Medulla oblongata (tissue), 1 donor: ENCODE data around the gene TSPAN31.
"Not testable (repeated sequence)": the region's sequence is repeated elsewhere in the genome, so short reads cannot be mapped to it uniquely, and the experiment has no call there.

ENCODE experiments used
- DNase-seq: peaks from one replicate; pipeline ENCODE4 v3.0.0-alpha.2; 2015; ENCODE audit errors: extremely low spot score

Gene TSPAN31, protein sequence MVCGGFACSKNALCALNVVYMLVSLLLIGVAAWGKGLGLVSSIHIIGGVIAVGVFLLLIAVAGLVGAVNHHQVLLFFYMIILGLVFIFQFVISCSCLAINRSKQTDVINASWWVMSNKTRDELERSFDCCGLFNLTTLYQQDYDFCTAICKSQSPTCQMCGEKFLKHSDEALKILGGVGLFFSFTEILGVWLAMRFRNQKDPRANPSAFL

GRCh38 chr12:57744777-57745484 lies at the start of gene TSPAN31:
TSS of gene TSPAN31 (plus strand) at chr12:57745039. CDS start at chr12:57745155, 116 bp downstream.
- DNase-seq, result peak; percentile 99

- DNase-seq, result no peak
Observed at GRCh38 chr12:57695770-57696432, 48.9 kb upstream of the TSPAN31 start.

DNA sequence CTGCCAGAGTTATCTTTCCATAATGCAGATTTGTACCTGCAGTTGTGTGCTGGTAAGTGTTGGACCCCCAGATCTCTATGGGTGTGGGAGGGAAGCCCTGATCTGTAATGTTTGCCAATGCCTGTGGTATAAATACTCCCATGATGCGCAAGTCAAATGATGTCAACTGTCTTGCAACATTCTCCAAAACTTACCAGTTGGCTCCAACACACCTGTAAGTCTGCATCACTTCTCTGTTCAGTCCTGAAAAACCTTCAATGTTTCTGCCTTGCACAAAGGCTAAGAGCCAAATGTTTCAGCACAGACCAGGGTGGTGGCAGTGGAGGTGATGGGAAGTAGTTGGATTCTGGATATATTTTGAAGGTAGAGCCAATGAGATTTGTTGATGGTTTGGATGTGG lies 47.8 kb upstream of the TSPAN31 start:
- DNase-seq, result no peak

GRCh38 chr12:57698414-57698813 lies 46.4 kb upstream of the TSPAN31 start:
- DNase-seq, result no peak

- DNase-seq, result no peak
Observed at GRCh38 chr12:57700317-57700716, 44.5 kb upstream of the TSPAN31 start.

DNA sequence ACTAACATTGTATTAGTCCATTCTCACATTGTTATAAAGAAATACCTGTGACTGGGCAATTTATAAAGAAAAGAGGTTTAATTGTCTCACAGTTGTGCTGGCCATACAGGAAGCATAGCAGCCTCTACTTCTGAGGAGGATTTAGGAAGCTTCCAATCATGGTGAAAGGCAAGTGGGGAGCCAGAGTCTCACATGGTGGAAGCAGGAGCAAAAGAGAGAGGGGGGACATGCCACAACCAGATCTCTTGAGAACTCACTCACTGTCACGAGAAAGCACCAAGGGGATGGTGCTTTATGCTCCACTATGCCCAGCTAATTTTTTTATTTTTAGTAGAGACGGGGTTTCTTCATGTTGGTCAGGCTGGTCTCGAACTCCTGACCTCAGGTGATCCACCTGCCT lies 37.6 kb upstream of the TSPAN31 start:
- DNase-seq, result no peak

- no peak for DNase-seq
Observed at GRCh38 chr12:57708296-57708695, 36.5 kb upstream of the TSPAN31 start.

GRCh38 chr12:57712701-57713100 lies 32.1 kb upstream of the TSPAN31 start:
- peak; percentile 22 for DNase-seq

- no peak for DNase-seq
Observed at GRCh38 chr12:57713209-57713608, 31.6 kb upstream of the TSPAN31 start.

DNA sequence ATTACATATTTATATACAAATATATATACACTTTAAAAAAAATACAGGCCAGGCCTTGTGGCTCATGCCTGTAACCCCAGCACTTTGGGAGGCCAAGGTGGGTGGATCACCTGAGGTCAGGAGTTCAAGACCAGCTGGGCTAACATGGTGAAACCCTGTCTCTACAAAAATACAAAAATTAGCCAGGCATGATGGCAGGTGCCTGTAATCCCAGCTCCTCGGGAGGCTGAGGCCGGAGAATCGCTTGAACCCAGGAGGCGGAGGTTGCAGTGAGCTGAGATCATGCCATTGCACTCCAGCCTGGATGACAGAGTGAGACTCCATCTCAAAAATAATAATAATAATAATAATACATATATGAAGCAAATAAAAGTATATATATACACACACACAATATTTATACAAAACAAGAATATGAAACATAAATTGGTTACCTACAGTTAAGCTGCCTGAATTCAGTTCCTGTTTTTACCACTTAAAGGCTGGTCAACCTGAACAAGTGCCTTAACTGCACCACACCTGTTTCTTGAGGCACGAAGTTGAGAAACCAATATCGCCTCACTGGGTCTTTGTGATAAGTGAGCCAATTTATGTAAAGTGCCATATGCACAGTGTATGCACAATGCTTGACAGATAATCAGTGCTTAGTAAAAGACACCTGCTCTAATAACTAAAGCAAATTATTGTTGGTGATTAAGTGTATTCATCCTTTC lies 29.6 kb upstream of the TSPAN31 start:
- DNase-seq, result not testable (repeated sequence)

DNA sequence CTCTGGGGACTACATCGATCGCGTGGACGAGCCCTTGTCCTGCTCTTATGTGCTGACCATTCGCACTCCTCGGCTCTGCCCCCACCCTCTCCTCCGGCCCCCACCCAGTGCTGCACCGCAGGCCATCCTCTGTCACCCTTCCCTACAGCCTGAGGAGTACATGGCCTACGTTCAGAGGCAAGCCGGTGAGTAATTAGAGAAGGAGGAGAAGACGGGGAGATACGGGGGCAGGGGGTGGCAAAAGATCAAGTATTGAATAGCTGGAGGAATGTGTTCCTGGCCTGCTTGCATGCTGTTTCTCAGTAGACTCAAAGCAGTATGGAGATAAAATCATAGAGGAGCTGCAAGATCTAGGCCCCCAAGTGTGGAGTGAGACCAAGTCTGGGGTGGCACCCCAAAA lies 29.1 kb upstream of the TSPAN31 start:
- no peak for DNase-seq

- no peak for DNase-seq
Observed at GRCh38 chr12:57716305-57716704, 28.5 kb upstream of the TSPAN31 start.

DNA sequence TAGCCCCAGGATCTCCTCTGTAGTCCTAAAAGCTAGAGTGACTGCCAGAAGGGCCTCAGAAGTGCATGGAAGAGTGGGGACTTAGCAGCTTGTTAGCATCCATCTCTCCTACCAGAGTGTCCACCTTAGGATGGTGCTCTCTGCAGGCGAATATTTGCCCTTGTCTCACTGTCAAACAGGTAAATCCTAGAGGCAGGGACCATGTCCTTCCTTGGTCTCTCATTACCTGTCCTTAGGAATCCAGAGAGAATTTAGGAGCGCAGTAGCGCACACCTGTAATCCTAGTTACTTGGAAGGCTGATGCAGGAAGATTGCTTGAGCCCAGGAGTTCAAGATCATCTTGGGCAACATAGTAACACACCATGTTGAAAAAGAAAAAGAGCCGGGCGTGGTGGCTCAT lies 27.7 kb upstream of the TSPAN31 start:
- DNase-seq, result no peak

- no peak for DNase-seq
Observed at GRCh38 chr12:57717846-57718640, 26.8 kb upstream of the TSPAN31 start.

- no peak for DNase-seq
Observed at GRCh38 chr12:57718641-57719528, 26.0 kb upstream of the TSPAN31 start.

- DNase-seq, result no peak
Observed at GRCh38 chr12:57719777-57720605, 24.8 kb upstream of the TSPAN31 start.

GRCh38 chr12:57720606-57721595 lies 23.9 kb upstream of the TSPAN31 start:
- DNase-seq, result no peak

DNA sequence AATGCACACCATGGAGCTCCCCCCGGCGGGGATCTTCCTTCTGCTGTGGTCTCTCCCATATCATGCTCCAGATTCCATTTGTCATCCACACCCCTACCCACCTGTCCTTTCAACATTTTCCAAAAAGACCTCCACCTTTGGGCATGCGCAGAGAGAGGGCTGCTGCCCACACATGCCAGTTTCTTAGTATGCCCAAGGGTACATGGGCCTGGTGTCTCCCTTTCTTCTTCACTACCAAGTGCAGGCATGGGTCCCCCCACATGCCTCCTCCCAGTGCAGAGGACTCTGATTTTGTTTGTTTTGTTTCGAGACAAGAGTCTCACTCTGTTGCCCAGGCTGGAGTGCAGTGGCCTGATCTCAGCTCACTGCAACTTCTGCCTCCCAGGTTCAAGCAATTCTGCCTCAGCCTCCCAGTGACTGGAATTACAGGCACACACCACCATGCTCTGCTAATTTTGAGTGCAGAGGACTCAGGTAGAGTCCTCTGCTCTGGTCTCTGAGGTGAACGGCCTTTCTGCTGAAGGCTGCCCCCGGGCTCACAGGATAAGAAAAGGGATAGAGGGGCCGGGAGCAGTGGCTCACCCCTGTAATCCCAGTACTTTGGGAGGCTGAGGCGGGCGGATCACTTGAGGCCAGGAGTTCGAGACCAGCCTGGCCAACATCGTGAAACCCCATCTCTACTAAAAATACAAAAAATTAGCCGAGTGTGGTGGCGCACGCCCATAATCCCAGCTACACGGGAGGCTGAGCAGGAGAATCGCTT lies 22.8 kb upstream of the TSPAN31 start:
- DNase-seq, result not testable (repeated sequence)
